ENCODE results near the gene COLGALT1.
A peak's percentile ranks its signal among the peaks of the same experiment; 100 is the strongest.
"Not testable (repeated sequence)": the region's sequence is repeated elsewhere in the genome, so short reads cannot be mapped to it uniquely, and the experiment has no call there.

COLGALT1 gene
- total RNA-seq, result 65.6 to 76.8 reads per million in 2 donors

GRCh38 chr19:17555480-17555928 lies at the start of gene COLGALT1:
TSS of gene COLGALT1 (plus strand) at chr19:17555649. CDS start at chr19:17555714, 65 bp downstream.
- DNase-seq, result peak; percentile 86

GRCh38 chr19:17506745-17507144 lies 48.7 kb upstream of the COLGALT1 start:
- DNase-seq, result no peak

- DNase-seq, result not testable (repeated sequence)
Observed at GRCh38 chr19:17508558-17508933, 46.9 kb upstream of the COLGALT1 start.

DNA sequence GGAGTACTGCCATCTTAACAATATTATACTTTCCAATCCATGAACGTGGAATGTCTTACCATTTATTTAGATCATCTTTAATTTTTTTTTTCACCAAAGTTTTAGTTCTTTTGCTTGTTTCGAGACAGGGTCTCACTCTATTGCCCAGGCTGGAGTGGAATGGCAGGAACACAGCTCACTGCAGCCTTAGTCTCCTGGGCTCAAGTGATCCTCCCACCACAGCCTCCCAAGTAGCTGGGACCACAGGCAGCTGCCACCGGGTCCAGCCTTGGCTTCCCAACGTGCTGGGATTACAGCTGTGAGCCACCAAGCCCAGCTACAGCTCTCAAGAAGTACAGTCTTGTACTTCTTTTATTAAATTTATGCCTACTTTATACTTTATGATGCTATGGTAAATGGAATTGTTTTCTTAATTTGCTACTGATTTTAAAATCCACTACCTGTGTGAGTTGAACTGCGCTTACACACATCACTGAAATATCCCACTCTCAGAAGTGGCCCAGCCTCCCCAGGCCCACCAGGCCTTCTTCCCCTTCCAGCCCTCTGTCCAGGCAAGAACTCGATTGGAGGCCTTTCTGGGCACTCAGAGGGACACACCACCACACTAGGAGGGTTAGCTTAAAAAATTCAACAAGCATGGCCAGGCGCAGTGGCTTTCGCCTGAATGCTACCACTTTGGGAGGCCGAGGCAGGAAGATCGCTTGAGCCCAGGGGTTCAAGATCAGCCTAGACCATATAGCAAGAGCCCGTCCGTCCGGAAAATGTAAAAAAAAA lies 45.0 kb upstream of the COLGALT1 start:
- DNase-seq, result no peak

- peak; percentile 91 for DNase-seq
Observed at GRCh38 chr19:17511724-17512573, 43.5 kb upstream of the COLGALT1 start.

DNA sequence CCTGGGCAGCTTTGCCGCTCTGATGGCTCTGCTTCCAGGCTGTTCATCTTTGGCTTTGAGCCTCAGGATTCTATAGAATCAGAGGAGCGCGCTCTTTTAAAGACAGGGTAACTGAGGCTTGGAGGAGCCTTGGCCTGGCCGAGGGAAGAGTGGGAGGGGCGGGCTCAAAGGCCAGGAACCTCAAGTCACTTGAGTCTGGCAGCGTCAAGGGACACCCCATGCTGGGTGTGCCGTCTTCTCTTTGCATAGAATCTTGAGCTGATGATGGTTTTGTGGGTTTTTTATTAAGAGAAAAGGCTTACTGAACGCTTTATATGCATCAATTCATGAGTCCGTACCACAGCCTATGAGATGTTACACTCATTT lies 42.9 kb upstream of the COLGALT1 start:
- no peak for DNase-seq

- no peak for DNase-seq
Observed at GRCh38 chr19:17515408-17516149, 39.9 kb upstream of the COLGALT1 start.

- DNase-seq, result no peak
Observed at GRCh38 chr19:17517898-17518297, 37.6 kb upstream of the COLGALT1 start.

DNA sequence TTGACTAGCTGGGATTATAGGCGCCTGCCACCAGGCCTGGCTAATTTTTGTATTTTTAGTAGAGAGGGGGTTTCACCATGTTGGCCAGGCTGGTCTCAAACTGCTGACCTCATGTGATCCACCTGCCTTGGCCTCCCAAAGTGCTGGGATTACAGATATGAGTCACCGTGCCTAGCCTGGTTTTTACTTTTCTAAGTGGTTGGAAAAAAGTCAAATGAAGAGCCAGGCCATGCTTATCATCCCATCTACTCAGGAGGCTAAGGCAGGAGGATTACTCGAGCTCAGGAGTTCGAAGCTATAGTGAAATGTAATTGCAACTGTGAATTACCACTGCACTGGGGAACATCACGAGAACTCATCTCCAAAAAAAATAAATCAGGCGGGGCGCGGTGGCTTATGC lies 36.8 kb upstream of the COLGALT1 start:
- DNase-seq, result not testable (repeated sequence)

GRCh38 chr19:17519967-17520366 lies 35.5 kb upstream of the COLGALT1 start:
- DNase-seq, result no peak

DNA sequence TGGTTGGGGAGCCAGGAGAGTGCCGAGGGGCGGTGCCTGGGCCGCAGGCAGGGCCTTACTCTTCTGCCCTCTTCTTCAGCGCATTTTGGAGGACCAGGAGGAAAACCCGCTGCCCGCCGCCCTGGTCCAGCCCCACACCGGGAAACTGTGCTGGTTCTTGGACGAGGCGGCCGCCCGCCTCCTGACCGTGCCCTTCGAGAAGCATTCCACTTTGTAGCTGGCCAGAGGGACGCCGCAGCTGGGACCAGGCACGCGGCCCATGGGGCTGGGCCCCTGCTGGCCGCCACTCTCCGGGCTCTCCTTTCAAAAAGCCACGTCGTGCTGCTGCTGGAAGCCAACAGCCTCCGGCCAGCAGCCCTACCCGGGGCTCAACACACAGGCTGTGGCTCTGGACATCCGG lies 34.6 kb upstream of the COLGALT1 start:
- no peak for DNase-seq

GRCh38 chr19:17522988-17523872 lies 32.2 kb upstream of the COLGALT1 start:
- no peak for DNase-seq

DNA sequence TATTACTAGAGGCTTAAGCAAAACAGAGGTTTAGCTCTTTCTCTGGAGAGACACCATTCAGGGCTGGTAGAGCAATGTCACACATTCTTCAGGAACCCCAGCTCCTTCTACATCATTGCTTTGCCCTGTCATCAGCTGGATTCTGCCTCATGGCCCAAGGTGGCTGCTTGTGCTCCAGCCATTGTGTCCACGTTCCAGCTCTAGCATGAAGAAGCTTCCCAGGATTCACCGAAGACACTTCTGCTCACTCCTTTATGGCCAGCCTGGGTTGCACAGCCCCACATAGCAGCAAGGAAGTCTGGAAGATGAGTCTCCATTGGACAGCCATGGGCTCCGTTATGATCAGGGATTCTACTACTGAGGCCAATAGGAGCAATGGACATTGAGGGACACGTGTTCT lies 30.8 kb upstream of the COLGALT1 start:
- no peak for DNase-seq

DNA sequence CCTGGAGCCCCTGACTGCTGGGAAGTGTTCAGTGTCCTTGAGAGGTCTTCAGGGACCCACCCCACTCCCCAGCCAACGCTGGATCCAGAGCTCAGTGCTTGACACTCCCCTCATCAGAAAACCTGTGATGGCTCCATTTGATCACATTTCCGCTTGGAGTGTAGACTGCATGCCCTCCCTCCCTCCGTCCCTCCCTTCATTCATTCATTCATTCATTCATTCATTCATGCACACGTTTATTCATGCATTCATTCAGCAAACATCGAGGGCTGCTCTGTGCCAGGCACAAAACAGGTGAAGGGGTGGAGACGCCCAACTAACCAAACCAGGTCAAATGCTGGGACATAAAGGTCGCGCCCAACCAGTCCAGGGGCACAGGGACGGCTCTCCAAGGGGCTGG lies 30.3 kb upstream of the COLGALT1 start:
- DNase-seq, result no peak

GRCh38 chr19:17526922-17527321 lies 28.5 kb upstream of the COLGALT1 start:
- DNase-seq, result no peak

- DNase-seq, result no peak
Observed at GRCh38 chr19:17527326-17527725, 28.1 kb upstream of the COLGALT1 start.

GRCh38 chr19:17528610-17529009 lies 26.8 kb upstream of the COLGALT1 start:
- no peak for DNase-seq

GRCh38 chr19:17529239-17530158 lies 25.9 kb upstream of the COLGALT1 start:
- DNase-seq, result no peak

DNA sequence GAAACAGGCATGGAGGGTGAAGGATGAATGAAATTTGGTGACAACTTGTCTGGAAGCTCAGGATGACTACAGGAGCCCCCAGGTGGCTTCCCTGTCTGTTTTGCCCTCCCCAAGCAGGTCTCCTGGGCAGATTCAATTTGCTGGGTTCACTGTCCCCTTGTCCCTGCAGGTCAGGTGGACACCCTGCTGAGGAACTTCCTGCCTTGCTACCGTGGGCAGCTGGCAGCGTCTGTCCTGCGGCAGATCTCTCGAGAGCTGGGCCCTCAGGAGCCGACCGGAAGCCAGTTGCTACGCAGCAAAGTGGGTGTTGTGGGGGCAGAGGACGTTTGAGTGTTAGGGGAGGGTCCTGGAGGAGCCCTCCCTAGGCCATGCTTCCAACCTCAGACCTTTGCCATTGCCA lies 24.9 kb upstream of the COLGALT1 start:
- DNase-seq, result no peak

DNA sequence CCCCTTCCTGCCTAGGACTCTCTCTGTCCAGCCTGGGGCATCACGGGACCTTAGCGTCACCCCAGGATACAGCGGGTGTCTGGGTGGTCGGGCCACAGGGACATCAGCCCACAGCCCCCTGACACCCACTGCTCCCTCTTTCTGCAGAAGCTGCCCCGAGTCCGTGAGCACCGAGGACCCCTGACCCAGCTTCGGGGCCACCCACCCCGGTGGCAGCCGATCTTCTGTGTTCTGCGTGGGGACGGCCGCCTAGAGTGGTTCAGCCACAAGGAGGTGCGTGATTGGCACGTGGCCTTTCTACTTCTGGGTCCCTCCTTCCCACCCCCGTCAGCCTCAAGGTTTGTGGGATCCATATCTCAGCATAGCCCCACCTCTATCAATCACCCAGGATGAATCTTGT lies 23.3 kb upstream of the COLGALT1 start:
- no peak for DNase-seq

DNA sequence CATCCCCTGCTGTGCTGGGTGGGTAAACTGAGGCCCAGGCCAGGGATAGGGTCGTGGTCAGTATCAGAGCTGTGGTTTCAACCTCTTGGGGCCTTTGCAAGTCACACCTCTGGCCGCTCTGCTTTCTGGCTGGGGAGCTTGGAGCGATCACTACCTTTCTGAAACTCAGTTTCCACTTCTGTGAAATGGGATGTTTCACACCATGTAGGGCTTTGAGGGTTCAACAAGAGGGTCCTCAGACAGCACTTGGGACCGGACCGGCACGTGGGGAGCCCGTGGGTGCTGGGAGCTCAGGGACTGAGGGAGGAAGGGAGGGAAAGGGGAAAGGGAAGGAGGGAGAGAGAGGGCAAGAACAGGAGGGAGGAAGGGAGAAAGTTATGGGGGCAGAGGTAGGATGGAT lies 22.9 kb upstream of the COLGALT1 start:
- no peak for DNase-seq

Data from activated gamma-delta T cell (primary cell).